MM.1S (cell line): ENCODE data around the gene PLCH2.

Experiments
- DNase-seq: peaks from one replicate; pipeline ENCODE4 v3.0.0-alpha.2; 2015
- H2AFZ ChIP-seq: fragments of 300-600 bp; sonication (generic); 2 replicates; pipeline ENCODE4 v1.6.0; 2016; ENCODE audit warnings: antibody characterized with exemption, low read length
- H3F3A ChIP-seq: fragments of 300-600 bp; sonication (generic); 2 replicates; pipeline ENCODE4 v1.6.1; 2016; ENCODE audit warnings: mild to moderate bottlenecking, antibody characterized with exemption, low read length, moderate library complexity, mixed read lengths; ENCODE audit not compliant: insufficient read depth
- H3K27ac ChIP-seq: fragments of 300-600 bp; sonication (generic); 2 replicates; pipeline ENCODE4 v1.5.1; 2016; ENCODE audit warnings: mild to moderate bottlenecking, low read length
- H3K27me3 ChIP-seq: fragments of 300-600 bp; sonication (generic); replicated peaks from 2 replicates; pipeline ENCODE4 v1.6.0; 2016; ENCODE audit warnings: low read length; ENCODE audit not compliant: insufficient read depth
- H3K36me3 ChIP-seq: fragments of 300-600 bp; sonication (generic); replicated peaks from 2 replicates; pipeline ENCODE4 v1.6.1; 2016; ENCODE audit warnings: mild to moderate bottlenecking, low read length, mixed read lengths; ENCODE audit not compliant: insufficient read depth
- H3K4me1 ChIP-seq: fragments of 300-600 bp; sonication (generic); 2 replicates; pipeline ENCODE4 v1.6.1; 2016; ENCODE audit warnings: low read length, mixed read lengths
- H3K4me2 ChIP-seq: fragments of 300-600 bp; sonication (generic); 2 replicates; pipeline ENCODE4 v1.6.0; 2016; ENCODE audit warnings: low read depth, low read length
- H3K4me3 ChIP-seq: fragments of 300-600 bp; sonication (generic); 2 replicates; pipeline ENCODE4 v1.5.1; 2016; ENCODE audit warnings: low read length, mixed read lengths
- H3K79me2 ChIP-seq: fragments of 300-600 bp; sonication (generic); 2 replicates; pipeline ENCODE4 v1.6.1; 2016; ENCODE audit warnings: mixed run types, low read length, mixed read lengths
- H3K9ac ChIP-seq: fragments of 300-600 bp; sonication (generic); 2 replicates; pipeline ENCODE4 v1.6.1; 2016; ENCODE audit warnings: low read length, mixed read lengths
- H3K9me2 ChIP-seq: fragments of 300-600 bp; sonication (generic); replicated peaks from 2 replicates; pipeline ENCODE4 v1.6.1; 2016; ENCODE audit warnings: mild to moderate bottlenecking, low read length, mixed read lengths; ENCODE audit not compliant: insufficient read depth
- H3K9me3 ChIP-seq: fragments of 300-600 bp; sonication (generic); replicated peaks from 2 replicates; pipeline ENCODE4 v1.6.1; 2016; ENCODE audit warnings: mild to moderate bottlenecking, low read length, mixed read lengths; ENCODE audit not compliant: insufficient read depth
- H4K20me1 ChIP-seq: fragments of 300-600 bp; sonication (generic); 2 replicates; pipeline ENCODE4 v1.6.1; 2016; ENCODE audit warnings: mild to moderate bottlenecking, low read length, moderate library complexity, mixed read lengths; ENCODE audit not compliant: insufficient read depth
- EZH2 ChIP-seq: fragments of 300-600 bp; sonication (generic); optimal IDR thresholded peaks from 2 replicates; pipeline ENCODE3; 2017; ENCODE audit warnings: low read depth, mild to moderate bottlenecking, antibody characterized with exemption, low read length, mixed read lengths
- EZH2phosphoT487 ChIP-seq: fragments of 300-600 bp; sonication (generic); IDR thresholded peaks from 2 replicates; pipeline ENCODE4 v1.6.1; 2018; ENCODE audit warnings: antibody characterized with exemption, low read length
- TF ChIP-seq, protein P1 (sequence below): fragments of 300-600 bp; sonication (generic); IDR thresholded peaks from 2 replicates; pipeline ENCODE4 v1.5.1; 2016; ENCODE audit warnings: antibody characterized with exemption, low read length, mixed read lengths

The PLCH2 gene

DNA sequence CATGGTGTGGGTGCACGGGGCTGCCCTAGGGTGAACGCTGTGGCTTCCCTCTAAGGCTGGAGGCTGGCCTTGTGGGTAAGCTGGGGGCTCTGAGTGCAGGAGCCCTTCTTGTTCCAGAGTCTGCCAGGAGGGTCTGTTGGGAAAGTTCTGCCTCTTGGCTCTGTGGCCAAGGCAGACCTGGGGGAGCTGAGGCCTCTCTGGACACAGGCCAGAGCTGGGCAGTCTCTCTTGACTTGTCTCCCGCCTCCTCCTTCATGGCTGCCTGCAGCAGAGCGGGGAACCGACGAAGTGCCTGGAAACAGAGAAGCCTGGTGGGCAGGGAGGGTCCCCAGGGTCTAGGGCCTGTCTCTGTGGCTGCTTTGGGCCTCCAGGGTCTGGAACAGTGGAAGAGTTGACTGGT, 33.4 kb upstream of the PLCH2 start:
- Histone ChIP-seq H3K27ac (no peak overlapping the region), H3K9ac (no peak overlapping the region), H3K9me2 (no peaks in the 10 kb centered on the region), H3F3A (no peaks in the 10 kb centered on the region), H2AFZ (no peak overlapping the region), H3K9me3 (no peaks in the 10 kb centered on the region), H3K4me2 (no peak overlapping the region), H3K79me2 (no peaks in the 10 kb centered on the region), H3K4me1 (peaks cover 12% of the 10 kb centered on the region), H3K36me3 (no peaks in the 10 kb centered on the region), H3K27me3 (peaks cover 78% of the 10 kb centered on the region), H4K20me1 (no peaks in the 10 kb centered on the region), H3K4me3 (no peak overlapping the region)
- DNase-seq = no peak
- TF ChIP-seq, protein P1, sequence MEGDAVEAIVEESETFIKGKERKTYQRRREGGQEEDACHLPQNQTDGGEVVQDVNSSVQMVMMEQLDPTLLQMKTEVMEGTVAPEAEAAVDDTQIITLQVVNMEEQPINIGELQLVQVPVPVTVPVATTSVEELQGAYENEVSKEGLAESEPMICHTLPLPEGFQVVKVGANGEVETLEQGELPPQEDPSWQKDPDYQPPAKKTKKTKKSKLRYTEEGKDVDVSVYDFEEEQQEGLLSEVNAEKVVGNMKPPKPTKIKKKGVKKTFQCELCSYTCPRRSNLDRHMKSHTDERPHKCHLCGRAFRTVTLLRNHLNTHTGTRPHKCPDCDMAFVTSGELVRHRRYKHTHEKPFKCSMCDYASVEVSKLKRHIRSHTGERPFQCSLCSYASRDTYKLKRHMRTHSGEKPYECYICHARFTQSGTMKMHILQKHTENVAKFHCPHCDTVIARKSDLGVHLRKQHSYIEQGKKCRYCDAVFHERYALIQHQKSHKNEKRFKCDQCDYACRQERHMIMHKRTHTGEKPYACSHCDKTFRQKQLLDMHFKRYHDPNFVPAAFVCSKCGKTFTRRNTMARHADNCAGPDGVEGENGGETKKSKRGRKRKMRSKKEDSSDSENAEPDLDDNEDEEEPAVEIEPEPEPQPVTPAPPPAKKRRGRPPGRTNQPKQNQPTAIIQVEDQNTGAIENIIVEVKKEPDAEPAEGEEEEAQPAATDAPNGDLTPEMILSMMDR = no peak
- TF ChIP-seq EZH2phosphoT487 (no peak), EZH2 (no peak)

DNA sequence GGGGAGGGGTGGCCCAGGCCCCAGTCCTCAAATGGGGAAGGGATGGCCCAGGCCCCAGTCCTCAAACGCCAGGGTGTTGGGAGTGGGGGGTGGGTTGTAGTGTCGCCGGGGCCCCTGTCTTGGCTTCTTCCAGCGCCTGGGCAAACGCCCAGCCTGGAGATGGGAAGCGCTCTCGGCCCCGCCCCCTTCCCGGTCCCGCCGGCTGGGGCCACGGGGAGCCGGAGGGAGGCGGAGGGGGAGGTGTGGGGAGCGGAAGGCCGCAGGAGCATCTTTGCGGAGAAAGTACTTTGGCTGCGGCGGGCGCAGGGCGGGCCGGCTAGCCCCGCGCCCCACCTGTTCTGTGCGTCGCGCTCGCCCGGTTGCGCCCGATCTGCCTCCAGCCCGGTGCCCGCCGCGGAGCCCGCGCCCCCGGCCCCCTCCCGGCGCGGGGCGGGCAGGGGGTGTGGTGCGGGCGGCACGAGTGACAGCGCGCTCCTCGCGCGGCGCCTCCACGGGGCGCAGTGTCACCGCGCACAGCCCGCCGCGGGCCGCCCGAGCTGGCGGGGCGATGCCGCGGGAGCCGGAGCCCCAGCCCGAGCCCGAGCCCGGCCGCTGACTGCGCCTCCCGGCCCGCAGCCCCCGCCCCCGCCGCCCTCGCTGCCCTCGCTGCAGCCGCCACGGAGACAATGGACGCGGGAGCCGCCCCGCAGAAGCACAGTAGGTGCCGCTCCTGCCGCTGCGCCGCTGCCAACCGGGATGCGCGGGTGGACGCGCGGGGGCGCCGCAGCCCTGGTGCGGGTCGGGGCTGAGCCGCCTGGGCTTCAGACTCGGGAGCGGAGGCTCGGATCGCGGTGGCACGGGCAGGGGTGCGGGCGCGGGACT, 32.6 kb upstream of the PLCH2 start:
- H3K36me3 ChIP-seq = no peaks in the 10 kb centered on the region
- DNase-seq = no peak
- H3K27me3 ChIP-seq = peaks cover 80% of the 10 kb centered on the region
- H4K20me1 ChIP-seq = no peaks in the 10 kb centered on the region
- no peaks in the 10 kb centered on the region for H3K9me3 ChIP-seq
- no peak for TF ChIP-seq EZH2phosphoT487
- TF ChIP-seq, protein P1 = no peak
- TF ChIP-seq EZH2 = no peak
- no peak overlapping the region for H3K4me2 ChIP-seq
- no peak overlapping the region for H3K9ac ChIP-seq
- H3F3A ChIP-seq = no peaks in the 10 kb centered on the region
- H3K9me2 ChIP-seq = no peaks in the 10 kb centered on the region
- H3K4me3 ChIP-seq = no peak overlapping the region
- H3K79me2 ChIP-seq = no peaks in the 10 kb centered on the region
- no peak overlapping the region for H2AFZ ChIP-seq
- H3K27ac ChIP-seq = no peak overlapping the region
- peaks cover 12% of the 10 kb centered on the region for H3K4me1 ChIP-seq

DNA sequence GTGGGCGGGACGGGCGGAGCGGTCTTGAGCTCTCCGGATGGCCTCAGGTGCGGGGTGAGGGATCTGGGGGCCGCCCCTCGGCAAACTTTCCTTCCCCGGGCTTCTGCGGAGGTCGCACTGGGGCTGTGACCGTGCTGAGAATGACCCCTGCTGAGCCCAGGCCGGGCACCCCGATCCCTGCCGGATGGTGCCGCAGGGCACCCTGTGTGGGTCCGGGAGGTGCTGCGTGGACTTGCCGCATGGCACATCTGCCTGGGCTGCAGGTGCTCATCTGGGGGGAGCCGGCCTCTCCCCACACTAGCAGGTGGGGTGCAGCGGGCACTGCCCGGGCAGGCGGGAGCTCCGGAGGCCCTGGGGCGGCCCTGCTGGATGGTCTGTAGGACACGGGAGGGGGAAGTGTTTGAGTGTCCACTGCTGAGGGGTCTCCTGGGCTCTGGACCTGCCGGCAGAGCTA, 31.9 kb upstream of the PLCH2 start:
- TF ChIP-seq, protein P1 = no peak
- TF ChIP-seq EZH2 (no peak), EZH2phosphoT487 (no peak)
- no peak overlapping the region for H2AFZ ChIP-seq
- H3K79me2 ChIP-seq = no peaks in the 10 kb centered on the region
- DNase-seq = no peak
- H3K9me3 ChIP-seq = no peaks in the 10 kb centered on the region
- H3K9me2 ChIP-seq = no peaks in the 10 kb centered on the region
- H4K20me1 ChIP-seq = no peaks in the 10 kb centered on the region
- H3K27me3 ChIP-seq = peaks cover 81% of the 10 kb centered on the region
- H3K4me2 ChIP-seq = no peak overlapping the region
- H3F3A ChIP-seq = no peaks in the 10 kb centered on the region
- H3K4me3 ChIP-seq = no peak overlapping the region
- no peaks in the 10 kb centered on the region for H3K36me3 ChIP-seq
- peaks cover 8% of the 10 kb centered on the region for H3K4me1 ChIP-seq
- H3K9ac ChIP-seq = no peak overlapping the region
- no peak overlapping the region for H3K27ac ChIP-seq
